GM19328 (cell line): ENCODE measurements around the gene JADE2.

Experiments
- ATAC-seq: cut with Tn5 transposase; IDR thresholded peaks from one replicate; pipeline ENCODE4 v1.9.1; 2021; ENCODE audit warnings: mild to moderate bottlenecking, moderate library complexity; ENCODE audit not compliant: unreplicated experiment

JADE2 gene

DNA sequence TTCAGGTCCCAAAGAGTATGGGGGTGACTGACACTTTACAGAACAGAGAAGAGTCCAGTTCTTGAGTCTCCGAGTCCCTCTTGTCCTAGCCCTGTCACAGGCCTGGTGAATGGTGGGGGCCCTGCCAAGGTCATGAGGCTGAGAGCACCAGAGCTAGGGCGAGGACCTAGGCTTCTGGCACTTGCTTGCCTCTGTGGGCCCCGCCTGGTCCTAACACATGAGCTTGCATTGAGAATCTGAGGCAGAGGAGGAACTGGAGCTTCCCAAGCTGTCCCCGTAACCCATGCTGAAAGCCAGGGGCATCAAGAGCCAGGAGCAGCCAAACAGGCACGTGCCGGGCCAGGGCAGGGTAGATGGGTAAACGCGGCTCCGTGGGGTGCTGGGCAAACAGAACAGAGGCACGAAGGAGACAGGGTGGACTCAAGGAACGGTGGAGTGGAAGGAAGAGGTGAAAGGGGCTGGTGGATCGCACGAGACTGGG, 41.3 kb downstream of the JADE2 start:
- no peak for ATAC-seq

- ATAC-seq, result no peak
These were observed 42.3 kb downstream of the JADE2 start for GRCh38 chr5:134567641-134568336.

- no peak for ATAC-seq
These were observed 42.8 kb downstream of the JADE2 start for GRCh38 chr5:134568337-134568700.

DNA sequence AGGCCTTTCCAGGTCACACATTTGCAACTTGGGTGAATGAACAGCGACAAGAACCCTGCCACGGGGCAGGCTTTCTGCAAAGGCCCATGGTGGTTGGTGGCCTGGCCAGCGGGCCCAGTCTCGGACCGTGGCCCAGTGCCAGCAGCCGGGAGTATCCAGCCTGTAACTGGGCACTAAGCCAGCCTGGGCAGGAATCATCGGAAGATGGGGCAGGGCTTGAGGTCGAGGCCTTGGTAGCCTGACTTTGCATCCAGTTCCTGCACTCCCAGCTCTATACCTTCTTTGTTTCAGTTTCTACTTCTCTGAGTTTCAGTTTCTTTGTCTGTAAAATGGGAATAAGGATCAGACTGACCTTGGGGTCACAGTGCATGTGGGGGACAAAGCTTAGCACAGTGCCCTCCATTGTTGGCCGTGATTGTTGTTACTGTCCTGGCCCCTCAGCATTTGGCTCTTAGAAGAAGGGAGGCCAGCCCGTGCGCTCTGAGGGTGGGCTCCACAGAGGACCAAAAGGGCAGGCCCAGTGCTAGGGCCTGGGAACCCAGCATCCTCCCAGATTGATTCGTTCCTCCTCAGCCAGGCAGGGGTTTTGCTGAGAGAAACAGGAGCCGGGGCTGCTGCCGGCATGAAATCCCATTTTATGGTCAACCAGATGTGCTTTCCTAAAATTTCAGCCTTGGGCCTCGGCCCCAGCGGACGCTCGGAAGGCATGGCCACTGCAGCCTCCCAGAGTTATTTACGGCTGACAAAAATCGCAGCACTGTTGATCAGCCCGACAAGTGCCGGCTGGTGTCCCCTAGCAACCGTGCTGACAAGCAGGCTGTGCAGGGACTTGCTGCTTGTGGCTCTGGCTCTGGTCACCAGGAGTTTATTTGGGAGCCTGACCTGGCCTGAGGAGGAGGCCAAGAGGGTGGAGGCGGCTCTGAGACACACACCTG, 43.6 kb downstream of the JADE2 start:
- no peak for ATAC-seq

DNA sequence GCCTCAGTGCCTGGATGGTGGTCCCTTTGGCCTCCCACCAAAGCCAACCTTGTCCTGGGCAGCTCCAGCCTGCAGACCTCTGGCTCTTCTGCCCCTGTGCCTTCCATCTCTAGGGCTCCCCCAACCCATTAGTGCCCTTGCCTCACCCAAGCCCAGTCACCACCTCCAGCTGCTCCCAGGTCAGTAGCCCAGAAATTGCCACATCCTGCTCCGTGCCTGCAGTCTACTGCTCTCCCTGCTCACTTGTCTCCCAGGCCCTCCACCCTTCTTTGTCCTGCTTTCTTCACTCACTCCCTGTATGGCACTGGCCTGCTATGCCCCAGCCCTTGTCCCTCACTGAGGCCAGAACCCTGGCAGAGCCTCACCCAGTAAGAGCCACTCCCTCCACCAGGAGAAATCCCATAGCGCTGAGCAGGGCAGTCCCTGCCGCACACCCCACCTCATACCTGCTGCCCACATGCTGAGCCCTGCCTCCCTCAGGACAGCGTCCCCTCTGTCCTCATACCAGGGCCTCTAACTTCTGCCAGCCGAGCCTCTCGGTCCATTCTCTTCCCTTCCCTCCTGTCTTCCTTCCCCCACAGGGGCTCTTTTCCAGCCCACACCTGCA, 44.4 kb downstream of the JADE2 start:
- ATAC-seq, result no peak

- no peak for ATAC-seq
These were observed 44.9 kb downstream of the JADE2 start for GRCh38 chr5:134570365-134570758.

DNA sequence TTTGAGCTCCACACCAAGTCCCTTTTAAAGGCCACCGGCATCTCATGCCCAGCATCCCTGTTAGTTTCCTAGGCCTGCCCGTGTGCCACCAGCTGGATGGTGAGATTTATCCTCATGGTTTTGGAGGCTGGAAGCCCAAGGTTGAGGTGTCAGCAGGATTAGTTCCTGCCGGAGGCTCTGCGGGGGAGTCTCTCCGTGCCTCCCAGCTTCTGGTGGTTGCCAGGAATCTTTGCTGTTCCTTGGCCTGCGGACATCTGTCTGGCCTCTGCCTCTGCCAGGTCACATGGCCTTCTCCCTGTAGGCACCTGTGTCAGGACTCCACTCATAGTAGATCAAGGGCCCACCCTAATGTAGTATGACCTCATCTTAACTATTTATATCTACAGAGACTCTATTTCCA, 45.4 kb downstream of the JADE2 start:
- no peak for ATAC-seq

GRCh38 chr5:134571693-134572405, 46.4 kb downstream of the JADE2 start:
- ATAC-seq, result no peak

DNA sequence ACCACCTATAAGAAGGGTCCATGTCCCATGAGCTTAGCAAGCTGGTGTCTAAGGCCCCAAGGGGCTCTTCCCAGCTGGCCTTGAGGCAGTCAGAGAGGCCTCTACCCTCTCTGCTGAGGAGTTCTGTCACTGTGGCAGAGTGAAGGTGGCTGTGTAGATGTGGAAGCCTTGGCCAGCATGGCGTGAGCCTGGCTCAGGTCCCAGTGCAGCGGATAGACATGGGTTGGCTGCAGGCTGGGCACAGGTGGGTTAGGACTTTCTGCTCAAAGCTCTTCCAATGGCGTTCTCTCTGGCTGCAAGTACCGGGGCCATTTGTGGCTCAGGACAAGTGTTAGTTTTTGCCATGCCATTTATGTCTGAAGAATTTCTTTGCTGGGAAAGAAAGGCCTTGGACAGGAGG, 47.3 kb downstream of the JADE2 start:
- no peak for ATAC-seq

DNA sequence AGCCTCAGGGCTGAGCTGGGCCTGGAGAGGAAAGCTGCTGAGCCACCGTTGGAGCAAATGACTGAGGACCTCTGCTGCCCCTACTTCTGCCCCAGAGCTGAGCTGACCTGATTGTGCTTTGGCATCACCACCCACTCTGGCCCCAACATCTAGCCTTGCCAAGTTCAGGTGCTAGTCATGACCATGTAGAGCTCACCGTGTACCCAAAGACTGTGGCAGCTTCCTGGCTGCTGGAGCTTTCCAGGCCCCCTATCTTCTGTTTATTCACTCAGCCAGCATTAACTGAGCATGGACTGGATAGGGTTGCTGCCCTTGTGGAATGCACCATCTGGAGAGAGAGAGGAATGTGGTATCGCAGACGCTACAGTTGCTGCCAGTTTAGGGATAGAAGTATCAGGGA, 49.1 kb downstream of the JADE2 start:
- no peak for ATAC-seq

- no peak for ATAC-seq
These were observed 49.8 kb downstream of the JADE2 start for GRCh38 chr5:134575316-134575715.

DNA sequence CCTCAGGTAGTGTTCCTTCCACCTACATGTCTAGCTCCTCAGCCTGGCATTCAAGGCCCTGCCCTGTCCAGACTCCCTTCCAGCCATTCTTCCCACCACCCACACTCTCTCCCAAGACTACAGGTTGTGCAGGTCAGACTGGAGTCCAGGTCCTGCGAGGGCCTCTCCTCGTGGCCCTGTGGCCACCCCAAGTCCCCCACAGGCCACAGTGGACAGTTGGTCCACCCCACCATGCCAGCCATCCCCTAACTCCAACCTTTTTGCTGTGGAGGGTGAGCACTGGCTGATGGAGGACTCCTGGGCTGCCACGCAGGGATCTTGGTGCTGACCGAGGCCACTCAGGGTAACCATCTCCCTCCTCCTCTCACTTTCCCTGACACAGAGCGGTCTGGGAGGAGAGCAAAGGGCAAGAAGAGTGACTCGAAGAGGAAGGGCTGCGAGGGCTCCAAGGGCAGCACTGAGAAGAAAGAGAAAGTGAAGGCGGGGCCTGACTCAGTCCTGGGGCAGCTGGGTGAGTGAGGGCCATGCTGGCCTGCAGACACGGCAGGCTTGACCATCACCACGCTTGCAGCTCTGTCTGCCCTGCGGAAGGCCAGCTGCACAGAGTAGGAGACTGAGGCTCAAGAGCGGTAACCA, 51.0 kb downstream of the JADE2 start:
- ATAC-seq, result no peak

DNA sequence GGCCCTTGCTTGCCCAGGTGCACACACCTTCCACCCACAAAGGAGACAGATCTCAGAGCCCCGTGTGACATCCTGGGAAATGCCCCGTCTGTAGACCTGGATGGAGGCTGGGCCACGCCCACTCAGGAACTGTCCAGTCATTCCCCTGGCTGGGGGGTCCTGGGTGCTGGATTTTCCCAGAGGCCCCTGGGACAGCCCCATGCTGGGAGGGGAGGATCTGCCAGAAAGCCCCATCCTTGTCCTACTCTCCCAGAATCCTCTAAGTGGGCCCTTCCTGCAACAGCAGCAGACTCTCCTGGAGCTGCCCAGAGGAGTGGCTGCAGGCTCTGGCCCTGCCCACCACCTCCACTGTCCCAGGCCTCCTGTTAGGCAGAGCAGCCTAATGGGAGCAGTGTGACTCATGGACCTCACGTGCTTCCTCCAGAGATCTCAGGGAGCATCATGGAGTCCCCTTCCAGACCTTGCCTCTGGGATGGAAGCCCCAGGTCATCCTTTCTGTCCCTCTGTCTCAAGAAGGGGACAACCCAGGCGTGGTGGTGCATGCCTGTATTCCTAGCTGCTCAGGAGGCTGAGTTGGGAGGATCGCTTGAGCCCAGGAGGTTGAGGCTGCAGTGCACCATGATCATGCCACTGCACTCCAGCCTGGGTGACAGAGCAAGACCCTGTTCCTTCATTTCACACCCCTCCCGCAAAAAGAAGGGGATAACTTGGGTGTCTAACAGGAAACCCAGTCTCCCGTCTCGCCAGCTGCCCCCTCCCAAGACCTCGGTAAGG, 51.7 kb downstream of the JADE2 start:
- ATAC-seq, result no peak

GRCh38 chr5:134577796-134578577, 52.5 kb downstream of the JADE2 start:
- ATAC-seq, result no peak

DNA sequence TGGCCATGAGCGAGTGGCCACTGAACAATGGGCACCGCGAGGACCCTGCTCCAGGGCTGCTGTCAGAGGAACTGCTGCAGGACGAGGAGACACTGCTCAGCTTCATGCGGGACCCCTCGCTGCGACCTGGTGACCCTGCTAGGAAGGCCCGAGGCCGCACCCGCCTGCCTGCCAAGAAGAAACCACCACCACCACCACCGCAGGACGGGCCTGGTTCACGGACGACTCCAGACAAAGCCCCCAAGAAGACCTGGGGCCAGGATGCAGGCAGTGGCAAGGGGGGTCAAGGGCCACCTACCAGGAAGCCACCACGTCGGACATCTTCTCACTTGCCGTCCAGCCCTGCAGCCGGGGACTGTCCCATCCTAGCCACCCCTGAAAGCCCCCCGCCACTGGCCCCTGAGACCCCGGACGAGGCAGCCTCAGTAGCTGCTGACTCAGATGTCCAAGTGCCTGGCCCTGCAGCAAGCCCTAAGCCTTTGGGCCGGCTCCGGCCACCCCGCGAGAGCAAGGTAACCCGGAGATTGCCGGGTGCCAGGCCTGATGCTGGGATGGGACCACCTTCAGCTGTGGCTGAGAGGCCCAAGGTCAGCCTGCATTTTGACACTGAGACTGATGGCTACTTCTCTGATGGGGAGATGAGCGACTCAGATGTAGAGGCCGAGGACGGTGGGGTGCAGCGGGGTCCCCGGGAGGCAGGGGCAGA, 53.3 kb downstream of the JADE2 start:
- no peak for ATAC-seq

DNA sequence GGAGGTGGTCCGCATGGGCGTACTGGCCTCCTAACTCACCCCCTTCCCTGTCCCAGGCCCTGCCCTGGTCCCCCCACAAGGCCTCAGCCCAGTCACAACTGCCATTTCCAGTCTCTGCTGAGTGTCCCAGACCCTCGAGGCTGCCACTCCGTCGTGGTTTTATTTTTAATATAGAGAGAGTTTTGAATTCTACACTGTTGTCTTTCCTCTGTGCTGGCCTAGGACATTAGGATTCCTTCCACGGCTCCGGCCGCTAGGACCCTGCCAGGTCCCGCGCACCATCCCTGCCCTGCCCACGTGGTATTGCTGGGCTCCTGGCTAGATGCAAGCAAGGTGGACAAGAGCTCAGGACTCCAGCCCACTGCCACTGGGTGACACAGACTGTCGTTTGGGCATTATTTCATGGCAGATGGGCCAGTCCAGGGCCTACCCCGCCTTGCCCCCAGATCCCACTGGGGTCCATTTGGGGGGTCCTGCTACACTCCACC, 53.9 kb downstream of the JADE2 start:
- no peak for ATAC-seq

DNA sequence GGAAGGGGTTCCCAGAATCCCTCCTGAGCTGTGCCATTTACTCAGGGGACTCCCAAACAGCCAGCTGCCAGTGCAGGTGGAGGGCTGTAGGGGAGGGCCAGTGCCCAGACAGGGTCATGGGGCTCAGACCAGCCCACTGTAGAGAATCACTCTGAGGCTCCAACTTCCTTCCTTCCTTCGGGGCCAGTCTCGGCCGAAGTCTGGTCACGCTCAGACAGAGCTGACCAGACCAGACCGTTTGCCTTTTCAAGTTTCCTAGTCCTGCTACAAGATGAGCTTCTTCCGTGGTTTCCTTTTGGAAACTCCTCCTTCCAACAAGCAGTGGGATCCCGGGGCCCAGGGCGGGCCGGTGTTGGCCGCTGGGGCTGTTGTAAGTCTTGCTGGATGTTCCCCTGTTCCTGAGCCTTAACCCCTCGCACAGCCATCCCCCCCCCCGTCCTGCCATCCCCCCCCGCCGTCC, 54.6 kb downstream of the JADE2 start:
- no peak for ATAC-seq
